GM20000 (cell line): Measurements from ENCODE around the gene RNF223.

Experiments used
- DNase-seq: peaks from one replicate; pipeline ENCODE4 v3.0.0; 2012; ENCODE audit warnings: low spot score
- CTCF ChIP-seq: IDR thresholded peaks from 2 replicates; pipeline ENCODE4 v1.5.1; 2012; ENCODE audit warnings: mild to moderate bottlenecking, control low read depth; ENCODE audit errors: extremely low read depth, missing control alignments

The RNF223 gene

GRCh38 chr1:1046243-1046642 is 27.9 kb downstream of the RNF223 start:
- no peak for TF ChIP-seq CTCF
- DNase-seq = no peak

- DNase-seq = no peak
- TF ChIP-seq CTCF = no peak
Measured at GRCh38 chr1:1045129-1045528, 29.0 kb downstream of the RNF223 start.

GRCh38 chr1:1044455-1045078 is 29.5 kb downstream of the RNF223 start:
- no peak for TF ChIP-seq CTCF
- no peak for DNase-seq

GRCh38 chr1:1043921-1044320 is 30.2 kb downstream of the RNF223 start:
- TF ChIP-seq CTCF = no peak
- no peak for DNase-seq

- DNase-seq = no peak
- no peak for TF ChIP-seq CTCF
Measured at GRCh38 chr1:1043411-1043810, 30.7 kb downstream of the RNF223 start.

GRCh38 chr1:1042835-1043234 is 31.3 kb downstream of the RNF223 start:
- no peak for DNase-seq
- no peak for TF ChIP-seq CTCF

GRCh38 chr1:1041873-1042272 is 32.2 kb downstream of the RNF223 start:
- no peak for TF ChIP-seq CTCF
- no peak for DNase-seq
